HepG2 (cell line): Measurements from ENCODE around the gene HLA-DPB1. TPM values are rescaled to one million over a fixed set of nuclear protein-coding genes. Genes with fewer than 3 reads are reported as not detected.

Source experiments
- ATAC-seq: fragments of 200-7000 bp; cut with Tn5 transposase; 3 replicates; pipeline ENCODE4 v1.9.1; 2020; ENCODE audit warnings: mild to moderate bottlenecking, moderate library complexity
- BruUV-seq: library from RNA; stranded (reverse); fragments of 400-500 nt; replicated peaks from 2 replicates; lab custom pipeline; 2021; lab: Mats Ljungman, UMichigan
- CTCF ChIA-PET: fragments of 300-600 bp; formaldehyde crosslinking; extraction: SDS; loops from one replicate; lab custom pipeline; 2021; ENCODE audit warnings: low total read pairs, inconsistent platforms, low intra/inter-chr PET ratio; lab: Yijun Ruan, JAX
- POLR2A ChIA-PET: fragments of 350-600 bp; sonication (Branson Sonifier 250); formaldehyde crosslinking; loops from one replicate; lab custom pipeline; 2020; ENCODE audit warnings: antibody characterized with exemption, inconsistent platforms; lab: Yijun Ruan, JAX
- DNase-seq: peaks from one replicate; pipeline ENCODE4 v3.0.0-alpha.2; 2015; ENCODE audit warnings: low spot score
- FAIRE-seq: peaks from 3 replicates; lab custom pipeline; 2011; peaks lifted over from hg19 to GRCh38; lab: Jason Lieb, UNC
- H2AFZ ChIP-seq: one replicate; pipeline ENCODE4 v1.6.1; 2011; ENCODE audit warnings: low read length, inconsistent platforms
- H3K27ac ChIP-seq: fragments of 300-600 bp; 3 replicates; pipeline ENCODE4 v1.8.0; 2011; ENCODE audit warnings: mixed run types, mild to moderate bottlenecking, mixed read lengths, low read length, inconsistent platforms; ENCODE audit not compliant: insufficient read depth; ENCODE audit errors: extremely low read length
- H3K27me3 ChIP-seq, 2 experiments: fragments of 200-600 bp in 1 of 2; 2 replicates in 1 of 2; 3 replicates in 1 of 2; pipeline versions ENCODE4 v1.6.0 to v1.8.0; 2011; ENCODE audit warnings: low read length in 2 of 2, mild to moderate bottlenecking in 2 of 2, moderate library complexity in 2 of 2, inconsistent platforms in 1 of 2; ENCODE audit not compliant: insufficient read depth in 2 of 2, control insufficient read depth in 1 of 2
- H3K36me3 ChIP-seq, 2 experiments: fragments of 200-600 bp in 1 of 2; replicated peaks in 1 of 2; 2 replicates in 1 of 2; 3 replicates in 1 of 2; pipeline versions ENCODE4 v1.5.1 to v1.8.0; 2011; ENCODE audit warnings: low read length in 2 of 2, inconsistent platforms in 1 of 2; ENCODE audit not compliant: insufficient read depth in 2 of 2, control insufficient read depth in 1 of 2
- H3K4me1 ChIP-seq: 2 replicates; pipeline ENCODE4 v1.5.1; 2012; ENCODE audit warnings: low read length, inconsistent platforms; ENCODE audit not compliant: insufficient read depth
- H3K4me2 ChIP-seq: 2 replicates; pipeline ENCODE4 v1.6.0; 2011; ENCODE audit warnings: low read depth, low read length, inconsistent platforms
- H3K4me3 ChIP-seq, 3 experiments: fragments of 200-600 bp in 1 of 3; sonication (generic), shearing (Covaris generic) in 1 of 3; replicated peaks in 1 of 3; 2 replicates each; pipeline ENCODE4 v1.5.1; 2011 to 2016; ENCODE audit warnings: low read length in 3 of 3, inconsistent platforms in 2 of 3, low read depth in 2 of 3, mild to moderate bottlenecking in 2 of 3, control low read depth in 1 of 3, mixed read lengths in 1 of 3; ENCODE audit not compliant: insufficient read depth in 1 of 3
- H3K79me2 ChIP-seq: one replicate; pipeline ENCODE4 v1.6.1; 2011; ENCODE audit warnings: low read length, inconsistent platforms; ENCODE audit not compliant: insufficient read depth
- H3K9ac ChIP-seq: 2 replicates; pipeline ENCODE4 v1.6.0; 2011; ENCODE audit warnings: mild to moderate bottlenecking, low read depth, low read length, inconsistent platforms; ENCODE audit not compliant: insufficient read depth
- H3K9me3 ChIP-seq: 2 replicates; pipeline ENCODE4 v1.5.1; 2012; ENCODE audit warnings: mild to moderate bottlenecking, low read length
- H4K20me1 ChIP-seq: 2 replicates; pipeline ENCODE4 v1.6.0; 2011; ENCODE audit warnings: inconsistent platforms, mild to moderate bottlenecking, low read length, moderate library complexity; ENCODE audit not compliant: insufficient read depth
- ATAD3A ChIP-seq: sonication (generic); formaldehyde crosslinking; IDR thresholded peaks from 2 replicates; pipeline ENCODE4 v1.4.0; 2020; ENCODE audit warnings: missing genetic modification reagents
- ATM ChIP-seq: fragments of 450-650 bp; IDR thresholded peaks from 2 replicates; pipeline ENCODE4 v1.7.1; 2017; ENCODE audit warnings: mild to moderate bottlenecking, borderline replicate concordance
- CCAR2 ChIP-seq: fragments of 200-400 bp; formaldehyde crosslinking; optimal IDR thresholded peaks from 2 replicates; pipeline ENCODE3; 2018; ENCODE audit warnings: low read depth, mild to moderate bottlenecking, low read length, moderate library complexity
- E2F2 ChIP-seq: sonication (generic); formaldehyde crosslinking; IDR thresholded peaks from 2 replicates; pipeline ENCODE4 v1.4.0; 2020; ENCODE audit warnings: missing genetic modification reagents, borderline replicate concordance
- FOXA1 ChIP-seq, 2 experiments: fragments of 450-650 bp in 1 of 2; sonication (generic) in 1 of 2; formaldehyde crosslinking in 1 of 2; IDR thresholded peaks; 2 replicates each; pipeline versions ENCODE4 v1.4.0 to v1.6.1; 2016 to 2020; ENCODE audit warnings: missing genetic modification reagents in 1 of 2
- KLF13 ChIP-seq: sonication (generic); formaldehyde crosslinking; IDR thresholded peaks from 2 replicates; pipeline ENCODE4 v1.4.0; 2020; ENCODE audit warnings: mild to moderate bottlenecking, missing genetic modification reagents
- MAZ ChIP-seq, 2 experiments: sonication (generic) in 1 of 2; formaldehyde crosslinking in 1 of 2; IDR thresholded peaks; 2 replicates each; pipeline versions ENCODE4 v1.5.0 to v1.6.1; 2012 to 2020; ENCODE audit warnings: low read depth in 2 of 2, mild to moderate bottlenecking in 2 of 2, borderline replicate concordance in 1 of 2, improper control_type of control experiment in 1 of 2, low read length in 1 of 2, missing genetic modification reagents in 1 of 2, moderate library complexity in 1 of 2
- TCF12 ChIP-seq, 2 experiments: fragments of 450-650 bp in 1 of 2; sonication (generic) in 1 of 2; formaldehyde crosslinking in 1 of 2; IDR thresholded peaks; 2 replicates each; pipeline versions ENCODE4 v1.6.1 to v1.8.0; 2017 to 2022; ENCODE audit warnings: antibody characterized with exemption in 1 of 2, mild to moderate bottlenecking in 1 of 2, missing genetic modification reagents in 1 of 2, moderate library complexity in 1 of 2
- ZNF326 ChIP-seq: sonication (generic); formaldehyde crosslinking; IDR thresholded peaks from 2 replicates; pipeline ENCODE4 v1.4.0; 2020; ENCODE audit warnings: missing genetic modification reagents, borderline replicate concordance
- ZNF773 ChIP-seq: sonication (generic); formaldehyde crosslinking; IDR thresholded peaks from 2 replicates; pipeline ENCODE4 v1.4.0; 2020; ENCODE audit warnings: missing genetic modification reagents, borderline replicate concordance
- WGBS: methylation state at CpG from one replicate; pipeline ENCODE4 v1.1.6; 2017; ENCODE audit warnings: low lambda C conversion rate; 5-methylcytosine and 5-hydroxymethylcytosine counted together
- in situ Hi-C: cut with HindIII; loops from 2 replicates; pipeline ENCODE4 v1.10.0; 2017; ENCODE audit warnings: low pct_unique_long_range_greater_than_20kb; ENCODE audit not compliant: extremely low pct_ligation_motif_present
- intact Hi-C: fragments of 100-400 bp; cut with micrococcal nuclease; formaldehyde crosslinking; loops from one replicate; pipeline ENCODE4 v1.10.0; 2022; ENCODE audit not compliant: unreplicated experiment
- polyA plus RNA-seq, 8 experiments: library from polyadenylated mRNA; depleted of rRNA in 3 of 8; stranded (reverse) in 7 of 8; unstranded in 1 of 8; fragments of >200 nt; fragmentation: Illumina TruSeq in 4 of 8; extraction: Trizol in 4 of 8; gene quantifications; 2 replicates each; pipeline versions ENCODE4 v1.2.1 to v1.2.3, GENCODE V29; 2011 to 2016; ENCODE audit warnings: low read depth in 4 of 8, missing spikeins in 1 of 8, mixed read lengths in 1 of 8; ENCODE audit not compliant: insufficient read depth in 1 of 8
- total RNA-seq, 5 experiments: library from RNA; depleted of rRNA; stranded (reverse); fragments of >200 nt; fragmentation: Illumina TruSeq; extraction: Trizol; gene quantifications; 2 replicates each; pipeline ENCODE4 v1.2.3, GENCODE V29; 2016; ENCODE audit warnings: low read depth in 1 of 5

Gene HLA-DPB1
- total and polyA plus RNA-seq, 2 of the 13 experiments (the other 11 are each of a cell fraction or from before 2014, with no cell fraction given), result not detected

- TF ChIP-seq TCF12 (IDR thresholded peaks at IDR 0.05) (no peak), TCF12 (CRISPR knock-in tag; IDR thresholded peaks at IDR 0.05) (no peak), KLF13 (CRISPR knock-in tag) (no peak), ATAD3A (CRISPR knock-in tag) (no peak), FOXA1 (IDR thresholded peaks at IDR 0.05) (no peak), FOXA1 (CRISPR knock-in tag; IDR thresholded peaks at IDR 0.05) (no peak)
- TF ChIP-seq, all 625 proteins: peak for 0
These were observed 29.6 kb downstream of the HLA-DPB1 start (continued) for GRCh38 chr6:33105386-33105785.

DNA sequence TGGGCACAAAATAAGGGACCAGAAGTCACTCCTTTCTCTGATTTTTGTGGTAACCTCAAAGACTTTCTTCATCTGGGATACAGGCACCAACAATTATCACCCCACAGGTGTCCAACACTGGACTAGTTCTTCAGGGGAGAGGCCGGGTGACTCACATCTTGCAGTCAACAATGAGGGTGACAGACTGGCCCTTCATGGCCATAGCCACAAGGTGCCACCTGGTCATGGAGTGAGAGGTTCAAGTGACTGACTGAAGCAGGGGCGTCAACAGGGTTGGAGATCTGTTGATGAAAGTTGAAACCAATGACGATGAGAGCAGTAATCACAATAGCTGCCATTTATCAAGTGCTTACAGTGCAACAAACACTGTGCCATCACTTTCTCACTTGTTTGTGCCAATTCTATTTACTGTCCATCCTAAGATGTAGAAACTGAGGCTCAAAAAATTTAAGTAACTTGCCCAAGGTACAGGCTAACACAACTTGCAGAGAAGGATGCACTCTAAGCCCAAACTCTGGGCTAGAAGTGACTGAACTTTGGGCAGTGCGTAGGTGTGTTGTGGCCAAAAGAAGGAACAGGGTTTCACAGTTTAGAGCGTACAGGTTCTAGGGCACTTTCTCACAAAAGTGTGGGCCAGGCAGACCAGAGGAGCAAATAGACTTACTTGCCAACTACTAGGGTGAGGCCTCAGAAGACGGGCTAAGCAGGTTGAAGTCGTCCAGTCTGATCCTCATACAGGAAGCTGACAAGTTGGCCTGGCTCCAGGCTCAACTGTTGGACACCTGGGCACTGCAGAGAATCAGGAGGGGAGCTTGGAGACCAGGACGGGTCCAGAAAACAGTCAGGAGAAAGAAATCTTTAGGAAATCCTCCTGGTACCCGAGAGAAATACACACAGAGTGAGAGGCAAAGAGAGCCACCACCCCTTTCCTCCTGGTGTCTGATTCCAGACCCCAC lies 30.4 kb downstream of the HLA-DPB1 start:
- ATAC-seq (no peak), DNase-seq (no peak), FAIRE-seq (no peak)
- Histone ChIP-seq H3K4me2 (no peak overlapping the region), H3K79me2 (no peaks in the 10 kb centered on the region), H4K20me1 (no peaks in the 10 kb centered on the region), H3K27me3 (peaks cover 0 to 11% of the 10 kb centered on the region in 2 experiments; a peak in 2 of 5 replicates), H3K9ac (no peak overlapping the region), H3K27ac (no peak overlapping the region), H3K4me3 (no peak overlapping the region), H3K9me3 (peaks cover 11% of the 10 kb centered on the region; the same call in 1 of the 2 replicates), H3K36me3 (no peaks in the 10 kb centered on the region), H2AFZ (no peak overlapping the region), H3K4me1 (no peaks in the 10 kb centered on the region)
- no TSS peak for BruUV-seq
- ChIA-PET POLR2A (no interaction called here), CTCF (no interaction called here)
- intact Hi-C loops, result no loop called here
- TF ChIP-seq ZNF773 (CRISPR knock-in tag), result no peak
- no peak for TF ChIP-seq ZNF326
- no peak for TF ChIP-seq E2F2
- no peak for TF ChIP-seq MAZ (IDR thresholded peaks at IDR 0.05; ENCODE audit: borderline replicate concordance, low read depth, low read length)
- no peak for TF ChIP-seq MAZ (CRISPR knock-in tag; IDR thresholded peaks at IDR 0.05; ENCODE audit: low read depth)
- TF ChIP-seq CCAR2, result no peak
- TF ChIP-seq ATM, result no peak
- in situ Hi-C loops, result no loop called here
- WGBS, result 20% methylated on average over 9 of the region's 9 CpGs
